Measurements from ENCODE around the gene NUDT3.
"Not testable (repeated sequence)": the region's sequence is repeated elsewhere in the genome, so short reads cannot be mapped to it uniquely, and the experiment has no call there.

The NUDT3 gene

DNA sequence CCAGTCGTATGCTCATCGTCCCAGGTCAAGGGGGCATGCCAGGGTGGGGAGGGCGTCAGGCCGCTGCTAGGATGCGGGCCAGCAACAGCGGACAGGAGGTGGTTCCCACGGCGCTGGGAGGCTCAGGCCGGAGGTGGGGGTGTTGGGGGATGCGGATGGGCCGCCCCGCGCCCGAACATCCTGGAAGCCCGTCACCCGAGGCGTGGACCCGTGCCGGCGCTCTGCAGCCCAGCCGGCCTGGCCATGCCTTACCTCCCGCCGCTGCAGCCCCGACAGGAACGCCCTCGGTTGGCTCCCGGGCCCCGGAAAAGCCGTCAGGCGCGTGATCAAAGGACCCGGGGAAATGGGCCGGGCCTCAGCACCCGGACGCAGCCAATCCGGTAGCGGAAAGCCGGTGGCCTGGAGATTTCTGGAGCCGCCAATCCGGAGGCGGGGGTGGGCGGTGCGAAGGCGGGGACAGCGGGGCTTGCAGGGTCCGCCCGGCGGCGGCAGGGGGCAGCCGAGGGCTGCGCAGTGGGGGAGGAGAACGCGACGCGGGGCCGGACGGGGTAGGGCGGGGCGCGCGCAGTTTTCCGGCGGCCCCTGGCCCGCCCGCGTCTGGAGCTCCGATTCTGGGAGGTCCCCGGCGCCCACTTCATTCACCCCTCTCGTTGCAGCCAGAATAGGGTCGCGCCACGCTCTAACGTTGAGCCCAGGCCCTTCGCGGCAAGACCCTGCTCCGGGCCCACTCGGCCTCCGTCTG, 143.6 kb downstream of the NUDT3 start, which contains the start of gene SMIM29:
Gene SMIM29 (minus strand): TSS at position 280 of the 742 bp plus-strand sequence. CDS start 1,215 bp downstream, outside the sequence.
- DNase-seq: peak; percentile 97

DNA sequence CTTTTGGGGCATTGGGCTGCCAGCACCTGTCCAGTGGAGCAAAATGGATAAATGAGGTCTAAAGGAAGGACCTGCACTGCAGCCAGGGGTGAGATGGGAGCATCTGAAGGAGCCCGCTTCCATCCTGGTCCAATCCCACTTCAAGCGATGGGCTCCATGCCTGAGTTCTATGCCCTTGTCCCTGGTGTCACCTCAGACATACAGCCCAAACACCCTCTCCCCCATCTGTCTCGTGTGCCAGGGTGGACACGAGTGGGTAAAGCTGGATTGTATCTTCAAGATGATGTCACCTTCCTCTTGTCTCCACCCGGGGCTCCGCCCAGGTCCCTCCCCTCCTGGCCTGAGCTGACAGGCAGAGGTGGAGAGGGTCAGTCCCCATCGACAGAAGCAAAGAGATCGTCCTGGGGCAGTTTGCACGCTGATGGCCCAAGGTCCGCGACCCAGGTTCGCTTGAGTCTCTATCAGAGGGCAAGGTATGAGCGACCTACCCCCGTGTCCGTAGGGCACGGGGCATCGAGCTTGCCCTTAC, 144.2 kb downstream of the NUDT3 start:
- peak; percentile 52 for DNase-seq

GRCh38 chr6:34247481-34248197, 144.8 kb downstream of the NUDT3 start:
- no peak for DNase-seq

DNA sequence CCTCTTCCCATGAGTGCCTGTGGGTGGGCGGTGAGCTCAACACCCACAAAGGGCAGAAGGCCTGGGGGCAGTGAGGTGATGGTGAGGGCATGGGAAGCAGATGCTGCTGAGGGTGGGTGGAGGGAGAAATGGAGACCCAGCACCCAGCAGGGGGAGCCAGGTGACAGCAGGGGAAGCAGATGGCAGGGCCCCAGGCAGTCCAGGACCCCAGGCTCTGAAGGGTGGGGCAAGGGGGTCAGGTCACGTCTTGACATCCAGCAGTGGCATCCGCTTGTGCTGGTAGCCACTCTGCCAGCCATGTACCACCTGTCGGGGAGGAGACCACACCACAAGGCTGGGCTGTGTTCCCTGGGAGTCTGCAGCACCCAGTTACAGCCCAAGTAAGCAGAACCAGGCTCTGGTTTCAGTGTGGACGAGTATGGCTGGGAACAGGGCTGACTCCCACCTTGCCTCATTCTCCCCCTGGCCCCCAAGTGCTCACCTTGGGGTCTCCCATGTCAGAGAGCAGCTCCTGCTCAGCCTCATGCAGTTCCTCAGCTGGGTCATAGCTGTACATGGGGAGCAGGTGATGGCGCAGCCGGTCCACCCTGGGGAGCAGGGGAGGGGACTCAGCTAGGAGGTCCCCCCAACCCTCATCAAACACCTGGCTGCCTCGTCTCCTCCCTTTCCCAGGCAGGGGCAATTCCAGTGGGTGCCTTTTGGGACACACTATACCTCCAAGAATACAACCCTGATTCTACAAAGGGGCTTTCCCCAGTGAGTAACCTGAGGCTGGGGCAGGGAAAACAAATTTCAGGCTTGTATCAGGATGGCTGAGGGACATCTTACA, 145.7 kb downstream of the NUDT3 start:
- no peak for DNase-seq

- DNase-seq: no peak
These were observed 146.3 kb downstream of the NUDT3 start for GRCh38 chr6:34246249-34246562.

GRCh38 chr6:34245761-34246140, 146.7 kb downstream of the NUDT3 start:
- not testable (repeated sequence) for DNase-seq

GRCh38 chr6:34245032-34245760, 147.3 kb downstream of the NUDT3 start:
- DNase-seq: not testable (repeated sequence)

- peak; percentile 4 for DNase-seq
These were observed 148.3 kb downstream of the NUDT3 start for GRCh38 chr6:34243901-34244884.

DNA sequence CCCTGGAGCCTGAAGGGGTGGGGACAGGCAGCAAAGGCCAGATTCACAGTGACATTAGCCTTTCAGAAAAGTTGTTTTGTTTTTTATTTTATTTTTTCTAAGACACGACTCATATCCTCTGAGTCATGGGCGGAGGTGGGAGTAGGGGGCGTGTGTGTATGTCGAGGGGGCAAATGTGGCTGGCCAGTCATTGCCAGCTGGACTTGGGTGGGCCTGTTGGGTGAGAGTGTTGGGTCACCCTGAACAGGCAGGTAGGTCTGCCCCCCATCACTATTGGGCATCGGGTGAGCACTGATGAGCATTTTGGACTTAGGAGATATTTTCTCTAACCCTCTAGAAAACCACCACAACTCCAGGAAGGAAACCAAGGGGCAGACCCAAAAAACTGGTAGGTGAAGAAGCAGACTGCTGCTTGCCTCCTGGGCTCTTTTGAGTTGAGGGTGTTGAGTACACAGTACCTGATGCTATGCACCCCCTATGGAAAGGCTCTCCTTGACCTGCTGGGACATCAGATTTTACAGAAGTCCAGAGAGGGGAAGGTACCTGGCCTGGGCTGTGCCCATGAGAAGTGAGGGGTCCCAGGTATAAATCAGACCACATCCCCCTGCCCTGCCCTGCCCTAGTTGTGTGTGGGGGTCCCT, 149.2 kb downstream of the NUDT3 start:
- DNase-seq: no peak

GRCh38 chr6:34242252-34243130, 150.0 kb downstream of the NUDT3 start:
- no peak for DNase-seq

- DNase-seq: no peak
These were observed 150.9 kb downstream of the NUDT3 start for GRCh38 chr6:34241351-34242215.

GRCh38 chr6:34240329-34241248, 151.9 kb downstream of the NUDT3 start:
- DNase-seq: no peak

DNA sequence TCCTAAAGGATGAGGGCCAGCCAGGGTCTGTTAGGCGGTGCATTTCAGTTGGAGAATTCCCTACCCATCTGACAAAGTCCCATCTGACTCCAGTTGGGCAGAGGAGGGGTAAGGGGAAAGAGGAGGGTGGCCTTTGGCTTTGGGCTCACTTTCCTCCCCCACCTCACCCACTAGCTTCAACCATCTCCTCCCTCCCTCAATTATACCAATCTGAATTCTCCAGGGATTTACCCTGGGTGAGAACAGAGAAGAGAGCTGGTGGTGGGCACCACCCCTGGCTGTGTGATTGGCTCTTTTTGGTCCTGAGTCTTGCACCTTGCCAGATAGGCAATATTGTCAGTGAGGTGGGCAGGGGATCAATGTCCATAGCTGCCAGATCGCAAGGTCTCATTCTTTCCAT, 152.6 kb downstream of the NUDT3 start:
- DNase-seq: no peak

GRCh38 chr6:34239500-34239825, 153.0 kb downstream of the NUDT3 start:
- DNase-seq: no peak

- no peak for DNase-seq
These were observed 153.6 kb downstream of the NUDT3 start for GRCh38 chr6:34238585-34239499.
